ENCODE results near the gene HTR6.

HTR6 gene

GRCh38 chr1:19657511-19657910, 7.2 kb upstream of the HTR6 start:
- no peak for DNase-seq

GRCh38 chr1:19658186-19658585, 6.5 kb upstream of the HTR6 start:
- DNase-seq = no peak

- no peak for DNase-seq
Observed at GRCh38 chr1:19661721-19662228, 2.9 kb upstream of the HTR6 start.

- no peak for DNase-seq
Observed at GRCh38 chr1:19662313-19662712, 2.4 kb upstream of the HTR6 start.

- no peak for DNase-seq
Observed at GRCh38 chr1:19665186-19665495, 466 bp downstream of the HTR6 start.

GRCh38 chr1:19665496-19666465, 1.1 kb downstream of the HTR6 start:
- DNase-seq = no peak

GRCh38 chr1:19668888-19669287, 4.2 kb downstream of the HTR6 start:
- no peak for DNase-seq

- DNase-seq = no peak
Observed at GRCh38 chr1:19670787-19671186, 6.1 kb downstream of the HTR6 start.

- DNase-seq = no peak
Observed at GRCh38 chr1:19672237-19672636, 7.6 kb downstream of the HTR6 start.

- DNase-seq = no peak
Observed at GRCh38 chr1:19675797-19676196, 11.1 kb downstream of the HTR6 start.

- DNase-seq = no peak
Observed at GRCh38 chr1:19676438-19676922, 11.8 kb downstream of the HTR6 start.

GRCh38 chr1:19678493-19678892, 13.8 kb downstream of the HTR6 start:
- no peak for DNase-seq

- no peak for DNase-seq
Observed at GRCh38 chr1:19678931-19679453, 14.3 kb downstream of the HTR6 start.

GRCh38 chr1:19679691-19680090, 15.0 kb downstream of the HTR6 start:
- DNase-seq = no peak

GRCh38 chr1:19680644-19681043, 16.0 kb downstream of the HTR6 start:
- no peak for DNase-seq

GRCh38 chr1:19682257-19682656, 17.6 kb downstream of the HTR6 start:
- no peak for DNase-seq

GRCh38 chr1:19682901-19683300, 18.2 kb downstream of the HTR6 start:
- DNase-seq = no peak

GRCh38 chr1:19683351-19683750, 18.7 kb downstream of the HTR6 start:
- DNase-seq = no peak

- DNase-seq = no peak
Observed at GRCh38 chr1:19684677-19685076, 20.0 kb downstream of the HTR6 start.

- DNase-seq = no peak
Observed at GRCh38 chr1:19685994-19686393, 21.3 kb downstream of the HTR6 start.

GRCh38 chr1:19687414-19687813, 22.7 kb downstream of the HTR6 start:
- no peak for DNase-seq

- no peak for DNase-seq
Observed at GRCh38 chr1:19688041-19688842, 23.6 kb downstream of the HTR6 start.

- DNase-seq = no peak
Observed at GRCh38 chr1:19689085-19689757, 24.5 kb downstream of the HTR6 start.
